Immature natural killer cell (primary cell): Measurements from ENCODE around the gene ZFP90. TPM values are rescaled to one million over a fixed set of nuclear protein-coding genes. Genes with fewer than 3 reads are reported as not detected.
A peak's percentile ranks its signal among the peaks of the same experiment; 100 is the strongest.
"Not testable (repeated sequence)": the region's sequence is repeated elsewhere in the genome, so short reads cannot be mapped to it uniquely, and the experiment has no call there.

ENCODE experiments used
- DNase-seq, 3 donors: peaks; one replicate each; pipeline ENCODE4 v3.0.0; 2022; ENCODE audit warnings: mixed read lengths in 1 of 3
- H3K27ac Mint-ChIP-seq, 6 donors: one replicate each; pipeline ENCODE4 v1.8.0; 2020; ENCODE audit warnings: mixed read lengths in 6 of 6, mild to moderate bottlenecking in 5 of 6, inconsistent platforms in 4 of 6, moderate library complexity in 3 of 6
- H3K27me3 Mint-ChIP-seq, 3 donors: one replicate each; pipeline ENCODE4 v1.8.0; 2020 to 2021; ENCODE audit warnings: low read depth in 3 of 3, mild to moderate bottlenecking in 3 of 3, mixed read lengths in 3 of 3, moderate library complexity in 3 of 3, inconsistent platforms in 1 of 3
- H3K36me3 Mint-ChIP-seq, 3 donors: one replicate each; pipeline ENCODE4 v1.8.0; 2020; ENCODE audit warnings: mixed read lengths in 3 of 3, inconsistent platforms in 2 of 3, mild to moderate bottlenecking in 2 of 3
- H3K4me1 Mint-ChIP-seq, 2 donors: one replicate each; pipeline ENCODE4 v1.8.0; 2020; ENCODE audit warnings: inconsistent platforms in 2 of 2, mild to moderate bottlenecking in 2 of 2, mixed read lengths in 2 of 2, moderate library complexity in 1 of 2
- H3K4me3 Mint-ChIP-seq, 5 donors: one replicate each; pipeline ENCODE4 v1.8.0; 2020; ENCODE audit warnings: mild to moderate bottlenecking in 5 of 5, mixed read lengths in 5 of 5, inconsistent platforms in 3 of 5, moderate library complexity in 3 of 5
- H3K9me3 Mint-ChIP-seq, 6 donors: one replicate each; pipeline ENCODE4 v1.8.0; 2020; ENCODE audit warnings: mild to moderate bottlenecking in 6 of 6, mixed read lengths in 6 of 6, inconsistent platforms in 4 of 6, moderate library complexity in 3 of 6
- polyA plus RNA-seq, 3 donors: library from polyadenylated mRNA; unstranded; fragments of 300-500 nt; fragmentation: Illumina TruSeq; gene quantifications; one replicate each; pipeline ENCODE4 v1.2.3, GENCODE V29; 2021

ZFP90 gene
- 10 to 100 TPM; 13.1 to 14.9 (median 14.0) TPM for polyA plus RNA-seq

- peak; percentile 83 to 85 (median 84) for DNase-seq
- Mint-ChIP-seq H3K27me3 (peaks cover 2 to 8% (median 3%) of the 10 kb centered on the region in 3 donors), H3K36me3 (peaks cover 0 to 27% (median 14%) of the 10 kb centered on the region in 3 donors)
Observed at GRCh38 chr16:68538880-68539701, at the start of gene ZFP90. ZFP90 (plus strand) TSS chr16:68539291; CDS start chr16:68539793, 502 bp downstream.

GRCh38 chr16:68490358-68490757, 48.7 kb upstream of the ZFP90 start:
- H3K36me3 Mint-ChIP-seq = no peaks in the 10 kb centered on the region
- H3K4me1 Mint-ChIP-seq = no peaks in the 10 kb centered on the region
- peaks cover 2 to 3% (median 3%) of the 10 kb centered on the region in 3 donors for H3K27me3 Mint-ChIP-seq
- H3K9me3 Mint-ChIP-seq = no peaks in the 10 kb centered on the region
- no peak for DNase-seq
- no peak overlapping the region for H3K27ac Mint-ChIP-seq
- H3K4me3 Mint-ChIP-seq = no peak overlapping the region

More at GRCh38 chr16:68538880-68539701, at the start of gene ZFP90:
- peaks cover 18 to 30% of the 10 kb centered on the region in 2 donors for H3K4me1 Mint-ChIP-seq
- H3K4me3 Mint-ChIP-seq = peak within 1 kb of the TSS; percentile 90 to 100 (median 95)
- peaks cover 0 to 3% (median 0%) of the 10 kb centered on the region in 6 donors for H3K9me3 Mint-ChIP-seq
- H3K27ac Mint-ChIP-seq = peak within 1 kb of the TSS; percentile 87 to 100 (median 98)

GRCh38 chr16:68490829-68491575, 48.1 kb upstream of the ZFP90 start:
- Mint-ChIP-seq H3K4me1 (no peaks in the 10 kb centered on the region), H3K27ac (no peak overlapping the region), H3K4me3 (no peak overlapping the region), H3K36me3 (no peaks in the 10 kb centered on the region), H3K27me3 (peaks cover 0 to 3% (median 3%) of the 10 kb centered on the region in 3 donors), H3K9me3 (no peaks in the 10 kb centered on the region)
- DNase-seq = no peak

- no peaks in the 10 kb centered on the region for H3K9me3 Mint-ChIP-seq
- peaks cover 0 to 3% (median 3%) of the 10 kb centered on the region in 3 donors for H3K27me3 Mint-ChIP-seq
- no peak for DNase-seq
- no peak overlapping the region for H3K27ac Mint-ChIP-seq
- no peaks in the 10 kb centered on the region for H3K4me1 Mint-ChIP-seq
- no peak overlapping the region for H3K4me3 Mint-ChIP-seq
- no peaks in the 10 kb centered on the region for H3K36me3 Mint-ChIP-seq
Observed at GRCh38 chr16:68491576-68491950, 47.5 kb upstream of the ZFP90 start.

- Mint-ChIP-seq H3K4me1 (no peaks in the 10 kb centered on the region), H3K27ac (no peak overlapping the region), H3K9me3 (no peaks in the 10 kb centered on the region), H3K27me3 (peaks cover 0 to 3% (median 3%) of the 10 kb centered on the region in 3 donors), H3K36me3 (no peaks in the 10 kb centered on the region), H3K4me3 (no peak overlapping the region)
- no peak for DNase-seq
Observed at GRCh38 chr16:68492151-68492542, 46.9 kb upstream of the ZFP90 start.

GRCh38 chr16:68492543-68493411, 46.3 kb upstream of the ZFP90 start:
- no peak overlapping the region for H3K4me3 Mint-ChIP-seq
- no peaks in the 10 kb centered on the region for H3K4me1 Mint-ChIP-seq
- no peak overlapping the region for H3K27ac Mint-ChIP-seq
- no peak for DNase-seq
- no peaks in the 10 kb centered on the region for H3K9me3 Mint-ChIP-seq
- peaks cover 0 to 9% (median 3%) of the 10 kb centered on the region in 3 donors for H3K27me3 Mint-ChIP-seq
- H3K36me3 Mint-ChIP-seq = no peaks in the 10 kb centered on the region

GRCh38 chr16:68493412-68494070, 45.5 kb upstream of the ZFP90 start:
- Mint-ChIP-seq H3K9me3 (no peaks in the 10 kb centered on the region), H3K27me3 (peaks cover 2 to 9% (median 3%) of the 10 kb centered on the region in 3 donors), H3K36me3 (no peaks in the 10 kb centered on the region), H3K27ac (no peak overlapping the region), H3K4me1 (no peaks in the 10 kb centered on the region), H3K4me3 (no peak overlapping the region)
- no peak for DNase-seq

GRCh38 chr16:68494261-68494660, 44.8 kb upstream of the ZFP90 start:
- DNase-seq, H3K36me3 Mint-ChIP-seq, H3K4me1 Mint-ChIP-seq, H3K27me3 Mint-ChIP-seq, H3K9me3 Mint-ChIP-seq, H3K4me3 Mint-ChIP-seq, H3K27ac Mint-ChIP-seq: not testable (repeated sequence)

- no peak overlapping the region for H3K4me3 Mint-ChIP-seq
- no peaks in the 10 kb centered on the region for H3K4me1 Mint-ChIP-seq
- no peak overlapping the region for H3K27ac Mint-ChIP-seq
- H3K9me3 Mint-ChIP-seq = no peaks in the 10 kb centered on the region
- DNase-seq = no peak
- peaks cover 2 to 9% (median 3%) of the 10 kb centered on the region in 3 donors for H3K27me3 Mint-ChIP-seq
- no peaks in the 10 kb centered on the region for H3K36me3 Mint-ChIP-seq
Observed at GRCh38 chr16:68496689-68497088, 42.4 kb upstream of the ZFP90 start.

- Mint-ChIP-seq H3K36me3 (no peaks in the 10 kb centered on the region), H3K4me1 (no peaks in the 10 kb centered on the region), H3K27me3 (peaks cover 2 to 9% (median 3%) of the 10 kb centered on the region in 3 donors), H3K27ac (no peak overlapping the region), H3K9me3 (no peaks in the 10 kb centered on the region), H3K4me3 (no peak overlapping the region)
- no peak for DNase-seq
Observed at GRCh38 chr16:68499006-68499405, 40.1 kb upstream of the ZFP90 start.

GRCh38 chr16:68503334-68503733, 35.8 kb upstream of the ZFP90 start:
- peaks cover 2 to 4% (median 3%) of the 10 kb centered on the region in 3 donors for H3K27me3 Mint-ChIP-seq
- DNase-seq = no peak
- no peaks in the 10 kb centered on the region for H3K4me1 Mint-ChIP-seq
- H3K9me3 Mint-ChIP-seq = no peaks in the 10 kb centered on the region
- H3K4me3 Mint-ChIP-seq = no peak overlapping the region
- no peaks in the 10 kb centered on the region for H3K36me3 Mint-ChIP-seq
- H3K27ac Mint-ChIP-seq = no peak overlapping the region

GRCh38 chr16:68504066-68504465, 35.0 kb upstream of the ZFP90 start:
- Mint-ChIP-seq H3K27ac (no peak overlapping the region), H3K9me3 (no peaks in the 10 kb centered on the region)

More at GRCh38 chr16:68504066-68504465, 35.0 kb upstream of the ZFP90 start:
- no peaks in the 10 kb centered on the region for H3K4me1 Mint-ChIP-seq
- H3K36me3 Mint-ChIP-seq = no peaks in the 10 kb centered on the region
- DNase-seq = no peak
- H3K4me3 Mint-ChIP-seq = no peak overlapping the region
- H3K27me3 Mint-ChIP-seq = peaks cover 2 to 3% (median 3%) of the 10 kb centered on the region in 3 donors
